Measurements from ENCODE around the gene FYCO1.

DNA sequence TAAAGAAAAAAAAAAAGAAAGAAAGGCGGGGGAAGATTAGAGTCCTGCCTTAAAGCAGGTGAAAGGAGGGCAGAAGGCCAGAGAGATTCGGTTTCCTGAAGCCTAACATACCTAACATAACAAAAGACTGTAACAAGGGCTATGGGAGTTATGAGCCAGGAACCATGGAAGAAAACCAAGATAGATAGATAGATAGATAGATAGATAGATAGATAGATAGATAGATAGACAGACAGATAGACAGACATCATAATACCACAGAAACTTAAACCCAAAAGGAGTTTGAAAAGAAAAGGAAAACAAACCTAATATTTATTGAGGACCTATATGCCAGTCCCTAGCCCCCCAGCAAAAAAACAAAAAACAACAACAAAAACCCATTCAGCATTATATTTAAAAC lies 2.3 kb upstream of the FYCO1 start:
- TF ChIP-seq POLR2AphosphoS5 (IDR thresholded peaks at IDR 0.05; ENCODE audit: low read depth, low read length) = no peak
- TF ChIP-seq POLR2A (IDR thresholded peaks at IDR 0.05; ENCODE audit: low read depth, low read length) = no peak

All from GM12892 (cell line).